Neural cell (in vitro differentiated cells): Measurements from ENCODE around the gene PLA2G4C. TPM values are rescaled to one million over a fixed set of nuclear protein-coding genes. Genes with fewer than 3 reads are reported as not detected.

Experiments used
- H2AFZ ChIP-seq: fragments of 200-600, 300-800 bp; sonication (generic), shearing (Covaris generic); 2 replicates; pipeline ENCODE4 v1.6.0; 2014; ENCODE audit warnings: low read depth, mild to moderate bottlenecking, antibody characterized with exemption, low read length, moderate library complexity
- H3F3A ChIP-seq: fragments of 200-600 bp; shearing (Covaris generic); 2 replicates; pipeline ENCODE4 v1.6.1; 2016; ENCODE audit warnings: mild to moderate bottlenecking, moderate library complexity, mixed read lengths, antibody characterized with exemption, low read length; ENCODE audit not compliant: insufficient read depth, poor library complexity, severe bottlenecking
- H3K27ac ChIP-seq: fragments of 200-600, 300-800 bp; sonication (generic), shearing (Covaris generic); 2 replicates; pipeline ENCODE4 v1.5.1; 2014; ENCODE audit warnings: mild to moderate bottlenecking, low read length, moderate library complexity
- H3K27me3 ChIP-seq: fragments of 300-800, 200-600 bp; sonication (generic), shearing (Covaris generic); 2 replicates; pipeline ENCODE4 v1.6.0; 2014; ENCODE audit warnings: mild to moderate bottlenecking, low read depth, low read length, moderate library complexity; ENCODE audit not compliant: insufficient read depth
- H3K36me3 ChIP-seq: fragments of 300-800, 200-600 bp; sonication (generic), shearing (Covaris generic); 2 replicates; pipeline ENCODE4 v1.5.1; 2014; ENCODE audit warnings: mild to moderate bottlenecking, antibody characterized with exemption, low read length, moderate library complexity; ENCODE audit not compliant: insufficient read depth
- H3K4me2 ChIP-seq: fragments of 300-800, 200-600 bp; sonication (generic), shearing (Covaris generic); 2 replicates; pipeline ENCODE4 v1.6.0; 2014; ENCODE audit warnings: mild to moderate bottlenecking, low read length
- H3K4me3 ChIP-seq: fragments of 300-800, 200-600 bp; sonication (generic), shearing (Covaris generic); 2 replicates; pipeline ENCODE4 v1.5.1; 2014; ENCODE audit warnings: mild to moderate bottlenecking, low read length, moderate library complexity
- H3K79me2 ChIP-seq: fragments of 200-600 bp; shearing (Covaris generic); replicated peaks from 2 replicates; pipeline ENCODE4 v1.6.0; 2014; ENCODE audit warnings: mild to moderate bottlenecking, low read length, moderate library complexity; ENCODE audit not compliant: insufficient read depth
- H3K9ac ChIP-seq: fragments of 300-800, 200-600 bp; sonication (generic), shearing (Covaris generic); 2 replicates; pipeline ENCODE4 v1.6.1; 2016; ENCODE audit warnings: mild to moderate bottlenecking, low read length, mixed read lengths
- H3K9me2 ChIP-seq: fragments of 200-600 bp; shearing (Covaris generic); 2 replicates; pipeline ENCODE4 v1.6.1; 2016; ENCODE audit warnings: mild to moderate bottlenecking, low read length, mixed read lengths; ENCODE audit not compliant: insufficient read depth
- H3K9me3 ChIP-seq: fragments of 200-600, 300-800 bp; sonication (generic), shearing (Covaris generic); 2 replicates; pipeline ENCODE4 v1.6.1; 2016; ENCODE audit warnings: mild to moderate bottlenecking, mixed run types, low read length, moderate library complexity, mixed read lengths
- H4K20me1 ChIP-seq: fragments of 200-600 bp; shearing (Covaris generic); 2 replicates; pipeline ENCODE4 v1.6.1; 2016; ENCODE audit warnings: mild to moderate bottlenecking, mixed run types; ENCODE audit not compliant: insufficient read depth
- EP300 ChIP-seq: fragments of 450-650 bp; conservative IDR thresholded peaks from 2 replicates; pipeline ENCODE4 v1.6.1; 2014; ENCODE audit warnings: antibody characterized with exemption, mild to moderate bottlenecking, moderate library complexity; ENCODE audit not compliant: poor library complexity, severe bottlenecking
- EZH2 ChIP-seq: fragments of 200-600, 300-800 bp; shearing (Covaris generic), sonication (generic); IDR thresholded peaks from 2 replicates; pipeline ENCODE4 v1.6.1; 2014; ENCODE audit warnings: antibody characterized with exemption, low read length, borderline replicate concordance, mild to moderate bottlenecking; ENCODE audit not compliant: insufficient read depth, poor library complexity, severe bottlenecking
- MXI1 ChIP-seq: fragments of 450-650 bp; conservative IDR thresholded peaks from 2 replicates; pipeline ENCODE4 v1.6.1; 2014; ENCODE audit warnings: antibody characterized with exemption, mild to moderate bottlenecking; ENCODE audit not compliant: poor library complexity, severe bottlenecking
- POLR2AphosphoS5 ChIP-seq: IDR thresholded peaks from 2 replicates; pipeline ENCODE4 v1.6.1; 2012
- RAD21 ChIP-seq: fragments of 450-650 bp; conservative IDR thresholded peaks from 2 replicates; pipeline ENCODE4 v1.6.1; 2014; ENCODE audit warnings: antibody characterized with exemption, mild to moderate bottlenecking, moderate library complexity
- REST ChIP-seq: IDR thresholded peaks from 2 replicates; pipeline ENCODE4 v1.6.1; 2012; ENCODE audit warnings: borderline replicate concordance
- SMC3 ChIP-seq: fragments of 450-650 bp; conservative IDR thresholded peaks from 2 replicates; pipeline ENCODE4 v1.6.1; 2014; ENCODE audit warnings: antibody characterized with exemption, mild to moderate bottlenecking, moderate library complexity; ENCODE audit not compliant: poor library complexity
- TAF1 ChIP-seq: IDR thresholded peaks from 2 replicates; pipeline ENCODE4 v1.6.1; 2012; ENCODE audit warnings: low read depth
- polyA plus RNA-seq: library from polyadenylated mRNA; depleted of rRNA; stranded (reverse); fragments of >200 nt; gene quantifications from 2 replicates; pipeline ENCODE4 v1.2.3, GENCODE V29; 2014
- TF ChIP-seq, protein P1 (sequence below): fragments of 450-650 bp; IDR thresholded peaks from 2 replicates; pipeline ENCODE4 v1.5.1; 2014; ENCODE audit warnings: antibody characterized with exemption, mild to moderate bottlenecking, moderate library complexity; ENCODE audit not compliant: poor library complexity, severe bottlenecking

PLA2G4C gene
- polyA plus RNA-seq, 1 donor from 2014 or later: 8.6 TPM

- Histone ChIP-seq H3K79me2 (no peaks in the 10 kb centered on the region), H3K4me3 (no peak overlapping the region), H3K4me2 (no peak overlapping the region), H3K27me3 (no peaks in the 10 kb centered on the region), H2AFZ (no peak overlapping the region), H3K9ac (no peak overlapping the region), H3K9me2 (no peaks in the 10 kb centered on the region), H3K27ac (no peak overlapping the region), H3F3A (no peaks in the 10 kb centered on the region), H3K36me3 (no peaks in the 10 kb centered on the region), H3K9me3 (no peaks in the 10 kb centered on the region), H4K20me1 (no peaks in the 10 kb centered on the region)
- TF ChIP-seq SMC3 (no peak), EZH2 (no peak), TAF1 (no peak), RAD21 (no peak), MXI1 (no peak), REST (no peak), EP300 (no peak), POLR2AphosphoS5 (no peak)
- TF ChIP-seq, protein P1, sequence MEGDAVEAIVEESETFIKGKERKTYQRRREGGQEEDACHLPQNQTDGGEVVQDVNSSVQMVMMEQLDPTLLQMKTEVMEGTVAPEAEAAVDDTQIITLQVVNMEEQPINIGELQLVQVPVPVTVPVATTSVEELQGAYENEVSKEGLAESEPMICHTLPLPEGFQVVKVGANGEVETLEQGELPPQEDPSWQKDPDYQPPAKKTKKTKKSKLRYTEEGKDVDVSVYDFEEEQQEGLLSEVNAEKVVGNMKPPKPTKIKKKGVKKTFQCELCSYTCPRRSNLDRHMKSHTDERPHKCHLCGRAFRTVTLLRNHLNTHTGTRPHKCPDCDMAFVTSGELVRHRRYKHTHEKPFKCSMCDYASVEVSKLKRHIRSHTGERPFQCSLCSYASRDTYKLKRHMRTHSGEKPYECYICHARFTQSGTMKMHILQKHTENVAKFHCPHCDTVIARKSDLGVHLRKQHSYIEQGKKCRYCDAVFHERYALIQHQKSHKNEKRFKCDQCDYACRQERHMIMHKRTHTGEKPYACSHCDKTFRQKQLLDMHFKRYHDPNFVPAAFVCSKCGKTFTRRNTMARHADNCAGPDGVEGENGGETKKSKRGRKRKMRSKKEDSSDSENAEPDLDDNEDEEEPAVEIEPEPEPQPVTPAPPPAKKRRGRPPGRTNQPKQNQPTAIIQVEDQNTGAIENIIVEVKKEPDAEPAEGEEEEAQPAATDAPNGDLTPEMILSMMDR: no peak
These were observed 50.2 kb downstream of the PLA2G4C start for GRCh38 chr19:48060381-48060780.

DNA sequence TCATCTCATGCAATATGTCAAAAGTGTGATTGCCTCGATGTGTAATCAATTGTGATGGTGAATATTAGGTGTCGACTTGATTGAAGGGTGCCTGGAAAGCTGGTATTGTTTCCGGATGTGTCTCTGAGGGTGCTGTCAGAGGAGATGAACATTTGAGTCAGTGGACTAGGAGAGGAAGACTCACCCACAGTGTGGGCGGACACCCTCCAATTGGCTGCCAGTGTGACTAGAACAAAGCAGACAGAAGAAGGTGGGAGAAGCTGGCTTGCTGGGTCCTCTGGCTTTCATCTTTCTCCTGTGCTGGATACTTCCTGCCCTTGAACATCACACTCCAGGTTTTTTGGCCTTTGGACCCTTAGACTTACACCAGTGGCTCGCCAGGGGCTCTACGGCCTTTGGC lies 51.3 kb downstream of the PLA2G4C start:
- TF ChIP-seq REST: no peak
- TF ChIP-seq EP300: peak; percentile 53
- TF ChIP-seq RAD21: no peak
- TF ChIP-seq, protein P1: no peak
- Histone ChIP-seq H3K27ac (no peak overlapping the region), H3F3A (no peaks in the 10 kb centered on the region), H3K9me3 (no peaks in the 10 kb centered on the region), H3K36me3 (no peaks in the 10 kb centered on the region), H3K9ac (no peak overlapping the region), H4K20me1 (no peaks in the 10 kb centered on the region), H3K9me2 (no peaks in the 10 kb centered on the region), H3K4me2 (no peak overlapping the region), H3K27me3 (no peaks in the 10 kb centered on the region), H3K4me3 (no peak overlapping the region), H3K79me2 (no peaks in the 10 kb centered on the region), H2AFZ (no peak overlapping the region)
